CD4-positive, alpha-beta T cell treated with Interleukin-6 at 100 ng/mL for 8 hours (primary cell): Measurements from ENCODE around the gene SLC51B.

ENCODE experiments used
- DNase-seq: peaks from one replicate; pipeline ENCODE4 v3.0.0-alpha.2; 2020; ENCODE audit warnings: mixed read lengths, low spot score

Gene SLC51B

DNA sequence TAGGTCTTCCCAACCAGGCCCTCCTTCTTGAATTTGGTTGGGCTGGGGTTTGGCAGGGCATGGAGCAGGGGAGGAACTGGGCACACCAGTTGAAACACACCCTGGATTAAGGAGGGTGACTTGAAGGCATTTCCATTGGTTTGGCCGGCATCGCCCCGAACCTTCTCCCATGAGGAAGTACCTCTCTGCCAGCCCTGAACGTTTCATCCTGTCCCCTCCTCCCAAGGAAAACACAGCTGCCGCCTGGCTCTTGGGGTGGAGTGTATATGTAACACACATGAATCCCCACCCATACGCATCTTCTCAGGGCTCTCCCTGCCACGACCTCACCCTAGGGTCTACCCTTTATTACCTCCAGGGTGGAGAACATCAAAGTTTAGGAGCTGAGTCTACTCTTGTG is 55.3 kb downstream of the SLC51B start:
- DNase-seq, result no peak

DNA sequence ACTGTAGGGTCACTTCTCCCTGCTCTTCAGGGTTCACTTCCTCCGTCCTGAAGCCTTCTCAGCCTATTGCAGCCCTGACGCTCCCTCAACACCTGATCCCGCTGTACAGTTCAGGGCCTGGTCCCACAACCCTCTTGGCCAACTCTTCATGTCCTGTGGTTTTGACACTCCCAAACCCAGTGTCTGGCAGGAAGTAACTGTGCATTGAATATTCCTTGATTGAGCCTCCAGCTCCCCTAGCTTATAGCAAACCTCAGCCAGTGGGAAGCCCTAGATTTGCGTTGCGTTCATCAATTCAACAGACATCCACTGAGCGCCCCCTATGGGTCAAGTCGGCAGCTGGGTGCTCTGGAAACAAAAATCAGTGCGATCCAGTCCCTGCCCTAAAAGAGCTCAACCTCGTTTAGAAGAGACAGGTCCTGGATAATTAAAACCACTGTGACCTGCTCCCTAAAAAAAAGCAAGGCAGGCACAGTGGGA is 56.3 kb downstream of the SLC51B start:
- no peak for DNase-seq

DNA sequence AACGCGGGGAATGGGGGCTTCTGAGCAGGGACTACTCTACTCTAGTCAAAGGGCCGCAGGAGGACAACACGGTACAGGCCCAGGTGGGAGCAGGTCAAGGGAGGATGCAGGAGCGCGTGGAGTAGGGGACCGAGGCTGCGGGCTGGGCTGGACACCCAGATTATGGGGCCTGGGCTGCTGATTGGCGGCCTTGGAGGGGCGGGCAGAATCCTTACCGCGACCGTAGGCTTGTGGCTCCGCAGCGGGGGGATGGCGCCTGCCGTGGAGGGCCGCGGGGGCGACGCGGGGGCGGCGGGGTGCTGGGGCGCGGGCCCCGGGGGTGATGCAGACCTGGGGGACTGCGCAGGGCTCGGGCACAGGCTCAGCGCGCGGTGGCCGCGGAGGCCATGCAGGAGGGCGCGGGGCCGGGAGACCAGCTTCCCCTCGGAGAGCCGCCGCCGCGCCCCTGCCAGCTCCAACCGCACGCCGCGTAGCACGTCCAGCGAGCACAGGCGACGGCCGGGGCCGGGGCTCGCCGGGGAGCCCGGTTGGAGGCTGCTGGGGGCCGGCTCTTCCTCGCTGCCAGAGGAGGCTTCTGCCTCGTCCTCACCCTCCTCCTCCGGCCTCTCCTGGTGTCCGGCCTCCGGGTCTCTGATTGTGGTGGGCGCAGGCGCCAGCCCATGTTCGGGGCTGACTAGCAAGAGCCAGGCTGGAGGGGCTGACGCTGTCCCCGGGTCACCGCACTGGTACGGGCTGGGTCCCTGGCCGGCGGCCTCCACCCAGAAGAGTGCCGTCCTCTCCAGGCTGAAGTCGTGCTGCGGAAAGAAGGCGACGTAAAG is 56.9 kb downstream of the SLC51B start:
- no peak for DNase-seq

DNA sequence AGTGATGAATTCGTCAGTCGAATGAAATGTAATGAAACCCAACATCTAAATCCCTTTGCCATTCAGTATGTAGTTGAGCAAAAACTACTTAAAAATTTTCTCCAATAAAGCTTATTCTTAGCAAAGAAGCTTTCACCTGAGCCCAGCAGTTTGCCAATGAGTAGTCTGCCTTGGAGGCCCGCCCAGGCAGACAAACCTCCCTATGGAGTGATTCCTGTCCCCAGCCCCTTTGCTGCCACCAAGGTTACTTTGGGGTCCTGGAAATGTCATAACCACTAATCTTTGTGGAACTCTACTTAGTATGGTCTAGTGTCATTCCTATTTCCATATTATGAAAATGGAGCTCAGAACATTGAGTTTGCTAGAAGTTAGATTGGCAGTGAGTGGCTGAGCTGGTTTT is 57.7 kb downstream of the SLC51B start:
- DNase-seq, result no peak
